GM18951 (cell line): Measurements from ENCODE around the gene WFDC1.

ENCODE experiments used
- POLR2A ChIP-seq: IDR thresholded peaks from 4 replicates; pipeline ENCODE4 v1.6.1; 2011; ENCODE audit warnings: mild to moderate bottlenecking; ENCODE audit not compliant: insufficient read length, insufficient read depth; ENCODE audit errors: extremely low read depth
- in situ Hi-C: fragments of 300-500 bp; cut with MboI; formaldehyde crosslinking; loops from one replicate; pipeline ENCODE4 v1.12.0; 2022; ENCODE audit warnings: low sequenced_read_pairs, mixed read lengths, inconsistent platforms; ENCODE audit not compliant: unreplicated experiment

The WFDC1 gene

DNA sequence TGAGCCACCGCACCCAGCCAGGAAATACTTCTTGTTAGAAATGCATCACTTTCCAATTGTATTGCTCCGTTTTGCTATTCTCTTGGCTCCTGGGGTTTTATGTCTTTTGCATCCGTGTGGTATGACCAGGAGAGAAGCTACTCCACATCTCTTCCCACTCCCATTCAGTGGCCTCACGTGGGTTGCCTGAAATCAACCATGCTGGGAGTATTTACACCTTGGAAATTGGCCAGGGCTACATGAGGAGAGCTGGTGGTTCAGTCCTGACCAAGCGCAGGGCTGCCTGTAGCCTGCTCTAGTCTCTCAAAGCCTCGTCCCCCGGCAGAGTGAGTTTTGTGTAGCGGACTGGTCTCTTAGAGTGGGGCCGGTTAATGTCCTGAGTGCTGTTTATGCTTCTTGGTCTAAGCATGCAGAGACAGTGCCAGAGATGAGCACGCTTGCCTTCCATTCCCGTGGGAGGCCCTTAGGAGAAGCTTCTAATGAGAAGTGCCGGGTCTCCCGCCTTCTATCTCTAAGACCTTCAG lies 3.8 kb downstream of the WFDC1 start:
- no peak for TF ChIP-seq POLR2A
- in situ Hi-C loops: loop anchor here (25.0 kb wide), 1 partner anchor 189 kb away; no protein-coding TSS in a partner anchor

- in situ Hi-C loops: loop anchor here (25.0 kb wide), 1 partner anchor 187 kb away; no protein-coding TSS in a partner anchor
- no peak for TF ChIP-seq POLR2A
Measured at GRCh38 chr16:84299734-84300440, 5.2 kb downstream of the WFDC1 start.

- in situ Hi-C loops: no loop called here
- no peak for TF ChIP-seq POLR2A
Measured at GRCh38 chr16:84302111-84302954, 7.7 kb downstream of the WFDC1 start.

GRCh38 chr16:84303023-84303422 lies 8.3 kb downstream of the WFDC1 start:
- in situ Hi-C loops: no loop called here
- TF ChIP-seq POLR2A: no peak

GRCh38 chr16:84303516-84303915 lies 8.8 kb downstream of the WFDC1 start:
- in situ Hi-C loops: no loop called here
- no peak for TF ChIP-seq POLR2A

DNA sequence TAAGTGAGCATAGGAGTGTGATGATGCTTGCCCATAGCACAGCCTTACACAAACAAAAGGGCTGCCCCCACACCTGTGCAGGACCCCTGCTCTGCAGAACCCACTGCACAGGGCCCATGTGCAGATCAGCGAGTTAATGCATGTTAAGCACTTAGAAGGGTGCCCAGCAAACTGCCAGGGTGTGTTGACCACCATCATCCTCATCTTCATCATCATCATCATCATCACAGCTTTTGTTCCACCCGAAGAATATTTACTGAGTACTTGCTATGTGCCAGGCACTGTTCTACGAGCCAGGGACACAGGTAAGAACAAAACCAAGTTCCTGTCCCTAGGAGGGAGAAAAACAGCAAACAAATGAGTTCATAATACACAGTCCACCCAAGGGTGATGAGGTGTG lies 11.9 kb downstream of the WFDC1 start:
- in situ Hi-C loops: no loop called here
- no peak for TF ChIP-seq POLR2A

DNA sequence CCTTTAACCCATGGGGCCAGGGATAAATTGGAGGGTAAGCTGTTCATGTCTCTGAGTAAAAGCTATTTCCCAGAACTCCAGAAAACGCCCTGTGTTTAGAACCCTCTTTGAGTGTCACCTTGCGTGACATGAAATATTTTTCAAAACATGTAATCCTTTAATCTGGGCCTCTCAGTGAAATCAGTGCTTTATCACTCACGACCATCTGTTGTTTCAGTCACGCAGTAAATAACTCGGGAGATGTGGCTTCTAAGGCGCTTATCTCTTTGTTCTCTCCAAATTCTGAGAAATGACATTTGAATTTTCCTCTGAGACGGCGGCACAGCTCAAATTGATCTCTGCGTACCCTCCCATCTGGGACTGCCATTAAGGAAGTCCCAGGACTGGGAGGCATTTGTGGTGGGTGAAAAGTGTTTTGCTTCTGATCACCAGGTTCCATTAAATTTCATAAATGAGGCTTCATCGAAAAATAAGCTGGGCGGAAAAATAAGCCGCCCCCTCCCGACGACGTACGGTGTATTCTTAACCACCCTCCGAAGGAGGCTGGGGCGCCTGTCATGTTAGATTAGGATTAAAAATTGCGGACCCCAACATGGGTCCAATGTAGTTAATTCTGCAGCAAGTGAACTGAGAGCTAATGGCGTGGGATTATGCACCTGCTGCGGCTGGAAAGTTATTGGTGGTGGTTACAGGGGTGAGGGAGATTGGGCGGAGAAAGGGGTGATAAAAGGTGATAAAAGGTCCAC lies 12.7 kb downstream of the WFDC1 start:
- in situ Hi-C loops: no loop called here
- TF ChIP-seq POLR2A: no peak

DNA sequence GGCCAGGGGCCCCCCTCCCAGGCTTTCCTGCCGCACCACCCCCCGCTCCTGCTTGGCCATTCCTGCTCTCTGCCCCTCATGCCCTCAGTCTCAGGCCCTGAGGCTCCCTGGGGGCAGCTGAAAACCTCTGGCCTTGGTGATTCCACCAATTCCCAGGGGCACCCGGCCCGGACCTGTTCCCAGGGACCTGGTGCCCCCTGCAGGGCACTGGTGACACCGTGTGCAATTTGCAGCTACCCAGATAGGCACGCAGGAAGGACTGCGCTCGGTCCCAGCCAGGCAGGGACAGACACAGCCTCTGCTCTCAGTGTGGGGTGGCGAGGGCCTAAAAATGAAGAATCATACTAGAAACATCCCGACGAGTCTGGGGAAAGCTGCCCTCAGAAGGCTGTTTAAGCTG lies 13.4 kb downstream of the WFDC1 start:
- in situ Hi-C loops: no loop called here
- TF ChIP-seq POLR2A: no peak

DNA sequence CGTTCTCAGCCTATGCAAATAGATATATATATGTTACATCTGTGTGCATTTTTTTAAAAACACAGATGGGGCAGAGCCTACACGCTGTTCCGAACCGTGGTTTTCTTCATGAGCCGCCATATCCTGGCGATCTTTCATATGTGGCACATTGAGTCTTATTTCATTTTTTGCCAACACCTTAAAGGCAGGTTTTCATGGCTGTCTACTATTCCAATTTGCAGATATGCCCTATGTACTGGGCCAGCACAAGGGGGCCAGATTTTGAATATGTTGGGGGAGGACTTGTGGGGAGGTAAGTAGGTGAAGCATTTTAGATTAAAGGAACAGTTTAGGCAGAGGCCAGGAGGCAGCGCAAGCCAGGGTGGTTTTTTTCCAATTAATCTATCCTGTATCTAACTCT lies 16.0 kb downstream of the WFDC1 start:
- in situ Hi-C loops: no loop called here
- no peak for TF ChIP-seq POLR2A

GRCh38 chr16:84312783-84313382 lies 18.2 kb downstream of the WFDC1 start:
- in situ Hi-C loops: no loop called here
- TF ChIP-seq POLR2A: no peak

DNA sequence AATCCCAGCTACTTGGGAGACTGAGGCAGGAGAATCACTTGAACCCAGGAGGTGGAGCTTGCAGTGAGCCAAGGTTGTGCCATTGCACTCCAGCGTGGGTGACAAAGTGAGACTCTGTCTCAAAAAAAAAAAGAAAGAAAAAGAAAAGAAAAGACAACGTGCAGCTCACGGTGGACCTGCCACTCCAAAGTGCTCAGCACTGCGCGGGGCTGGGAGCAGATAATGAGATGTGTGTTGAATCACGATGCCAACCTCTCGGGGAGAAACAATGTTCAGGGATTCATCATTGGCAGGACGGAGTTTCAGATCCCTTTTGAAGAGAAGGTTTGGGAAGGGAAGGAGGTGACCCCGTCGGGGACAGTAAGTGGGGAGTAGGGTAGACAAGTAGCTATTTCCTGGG lies 19.2 kb downstream of the WFDC1 start:
- TF ChIP-seq POLR2A: no peak

DNA sequence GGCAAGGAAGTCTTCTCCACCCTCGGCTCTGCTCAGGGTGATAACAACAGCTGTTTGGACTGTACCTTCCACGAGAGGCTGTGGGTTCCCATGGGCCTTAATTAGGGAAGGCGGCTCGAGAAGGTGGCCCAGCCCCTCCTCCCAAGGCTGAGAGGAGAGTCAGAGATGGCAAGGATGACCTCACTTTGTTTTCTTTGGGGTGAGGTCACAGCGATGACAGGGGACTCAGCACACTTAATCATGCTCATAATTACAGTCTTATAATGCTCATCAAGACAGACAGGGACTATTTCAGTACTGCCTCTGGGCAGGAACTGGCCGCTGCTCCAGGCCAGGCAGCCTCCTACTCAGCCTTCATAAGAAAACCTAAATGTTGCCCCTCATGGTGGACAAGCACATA lies 19.7 kb downstream of the WFDC1 start:
- no peak for TF ChIP-seq POLR2A
- in situ Hi-C loops: no loop called here

More for the DNA sequence above, 19.2 kb downstream of the WFDC1 start:
- in situ Hi-C loops: no loop called here

DNA sequence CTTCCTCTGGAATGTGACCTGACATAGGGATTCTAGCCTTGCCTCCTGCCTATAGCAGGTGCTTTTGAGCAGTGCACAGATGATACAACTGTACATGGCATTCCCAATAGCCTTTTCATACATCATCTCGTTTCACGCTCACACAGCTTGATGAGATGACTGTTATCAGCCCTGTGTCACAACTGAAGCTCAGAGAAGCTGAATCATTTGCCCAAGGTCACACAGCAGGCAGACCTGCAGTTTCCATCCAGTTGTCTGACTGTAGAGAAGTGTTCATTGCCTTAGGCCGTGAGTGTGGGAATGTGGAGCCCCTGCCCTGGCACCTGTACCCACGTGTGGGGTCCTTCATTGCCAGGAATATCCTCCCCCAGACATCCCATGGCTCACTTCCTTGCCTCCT lies 20.1 kb downstream of the WFDC1 start:
- TF ChIP-seq POLR2A: no peak
- in situ Hi-C loops: no loop called here

- in situ Hi-C loops: no loop called here
- TF ChIP-seq POLR2A: no peak
Measured at GRCh38 chr16:84315422-84315821, 20.7 kb downstream of the WFDC1 start.
